Left renal pelvis (tissue), 4 donors: ENCODE measurements around the gene CCR7. TPM values are rescaled to one million over a fixed set of nuclear protein-coding genes. Genes with fewer than 3 reads are reported as not detected.

Source experiments
- polyA plus RNA-seq, 4 donors: library from polyadenylated mRNA; unstranded; fragments of 120-200 nt; gene quantifications; one replicate each; pipeline ENCODE4 v1.2.1, GENCODE V29; 2013; ENCODE audit not compliant: insufficient read length in 4 of 4

Gene CCR7
- polyA plus RNA-seq, 4 donors, result 0.14 to 0.53 (median 0.44) TPM

Other genes starting within 250 kb of the CCR7 start
- gene GJD3, start 200.7 kb downstream of the CCR7 start, polyA plus RNA-seq, result not detected
- gene TOP2A, start 147.6 kb downstream of the CCR7 start, polyA plus RNA-seq, result 100 to 1,000 TPM; 162 to 190 (median 179) TPM
- 100 to 1,000 TPM; 297 to 669 (median 378) TPM for gene IGFBP4, start 122.0 kb downstream of the CCR7 start, polyA plus RNA-seq
- under 1 TPM; 0.06 to 0.26 (median 0.19) TPM for gene TNS4, start 63.8 kb downstream of the CCR7 start, polyA plus RNA-seq
- gene SMARCE1, start 82.3 kb upstream of the CCR7 start, polyA plus RNA-seq, result 100 to 1,000 TPM; 247 to 327 (median 263) TPM
- 1 to 10 TPM in 1 of 4 donors, under 1 TPM in 3; 0.09 to 1.7 (median 0.24) TPM for gene KRT222, start 99.7 kb upstream of the CCR7 start, polyA plus RNA-seq
- gene KRT24, start 138.3 kb upstream of the CCR7 start, polyA plus RNA-seq, result under 1 TPM in 1 of 4 donors, not detected in 3; 0.18 TPM
- under 1 TPM in 1 of 4 donors, not detected in 3; 0.68 TPM for gene KRT25, start 189.9 kb upstream of the CCR7 start, polyA plus RNA-seq
- not detected for gene KRT26, start 206.7 kb upstream of the CCR7 start, polyA plus RNA-seq
- gene KRT27, start 217.1 kb upstream of the CCR7 start, polyA plus RNA-seq, result under 1 TPM in 2 of 4 donors, not detected in 2; 0.24 to 0.53 TPM
- gene KRT28, start 234.5 kb upstream of the CCR7 start, polyA plus RNA-seq, result under 1 TPM in 1 of 4 donors, not detected in 3; 0.19 TPM